GM12874 (cell line): ENCODE measurements around the gene ZNF700.

Experiments used
- CTCF ChIP-seq: IDR thresholded peaks from 2 replicates; pipeline ENCODE4 v1.5.1; 2011; ENCODE audit warnings: low read depth, mild to moderate bottlenecking, control low read depth, low read length, moderate library complexity; ENCODE audit not compliant: insufficient read depth

Gene ZNF700

GRCh38 chr19:11924886-11925650 lies at the start of gene ZNF700:
Gene ZNF700, plus strand, starts transcription at chr19:11925107. Its CDS starts 104 bp downstream, at chr19:11925211.
- no peak for TF ChIP-seq CTCF

GRCh38 chr19:11879687-11880266 lies 45.1 kb upstream of the ZNF700 start:
- TF ChIP-seq CTCF: 0 out of 2 replicates have a peak, but pooled peaks have one; percentile 6

- TF ChIP-seq CTCF: no peak
Observed at GRCh38 chr19:11880598-11880997, 44.3 kb upstream of the ZNF700 start.

- peak; percentile 57 for TF ChIP-seq CTCF
Observed at GRCh38 chr19:11881151-11881800, 43.6 kb upstream of the ZNF700 start.

GRCh38 chr19:11882606-11883005 lies 42.3 kb upstream of the ZNF700 start:
- no peak for TF ChIP-seq CTCF

GRCh38 chr19:11887234-11887610 lies 37.7 kb upstream of the ZNF700 start:
- TF ChIP-seq CTCF: no peak

GRCh38 chr19:11887611-11888531 lies 37.0 kb upstream of the ZNF700 start, which contains the start of gene ZNF69:
Gene ZNF69, plus strand, starts transcription at chr19:11887782. Its CDS starts 142 bp downstream, at chr19:11887924.
- TF ChIP-seq CTCF: peak; percentile 14; the same call in 1 of the 2 replicates
